ENCODE measurements around the gene F13A1. TPM values are rescaled to one million over a fixed set of nuclear protein-coding genes. Genes with fewer than 3 reads are reported as not detected.

F13A1 gene
- total RNA-seq, 3 donors from 2014 or later: 11.8 to 134 (median 96.5) TPM

DNA sequence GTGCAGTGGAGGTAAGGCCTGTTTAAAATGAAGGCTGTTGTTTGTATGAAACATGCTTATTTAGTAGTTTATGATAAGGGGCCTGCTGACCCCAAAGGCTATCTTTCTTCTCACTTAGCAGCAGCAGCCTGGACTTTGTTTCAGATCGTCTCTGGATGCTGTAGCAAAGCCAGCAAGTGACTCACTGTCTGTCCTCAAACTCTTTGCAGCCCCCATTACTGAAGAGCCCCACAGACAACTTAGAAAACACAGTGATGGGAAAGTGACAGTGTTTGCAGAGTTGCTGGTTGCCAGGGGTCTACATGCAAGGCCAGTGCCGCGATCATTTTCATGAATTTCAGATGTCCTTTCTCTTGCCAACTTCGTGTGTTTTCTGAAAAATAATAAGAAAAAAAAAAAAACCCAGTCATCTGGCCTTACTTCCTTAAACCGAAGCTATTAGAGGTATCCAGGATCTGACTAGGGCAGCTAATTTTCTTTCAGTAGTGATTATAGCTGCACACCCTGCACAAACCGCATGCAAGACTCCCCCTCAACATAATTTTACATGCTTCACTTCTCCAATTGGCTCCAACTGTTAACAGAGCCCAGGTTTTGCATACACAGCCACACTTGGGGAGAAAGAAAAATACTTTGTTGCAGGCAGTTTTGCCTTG is 11.6 kb upstream of the F13A1 start:
- TF ChIP-seq, protein P1, sequence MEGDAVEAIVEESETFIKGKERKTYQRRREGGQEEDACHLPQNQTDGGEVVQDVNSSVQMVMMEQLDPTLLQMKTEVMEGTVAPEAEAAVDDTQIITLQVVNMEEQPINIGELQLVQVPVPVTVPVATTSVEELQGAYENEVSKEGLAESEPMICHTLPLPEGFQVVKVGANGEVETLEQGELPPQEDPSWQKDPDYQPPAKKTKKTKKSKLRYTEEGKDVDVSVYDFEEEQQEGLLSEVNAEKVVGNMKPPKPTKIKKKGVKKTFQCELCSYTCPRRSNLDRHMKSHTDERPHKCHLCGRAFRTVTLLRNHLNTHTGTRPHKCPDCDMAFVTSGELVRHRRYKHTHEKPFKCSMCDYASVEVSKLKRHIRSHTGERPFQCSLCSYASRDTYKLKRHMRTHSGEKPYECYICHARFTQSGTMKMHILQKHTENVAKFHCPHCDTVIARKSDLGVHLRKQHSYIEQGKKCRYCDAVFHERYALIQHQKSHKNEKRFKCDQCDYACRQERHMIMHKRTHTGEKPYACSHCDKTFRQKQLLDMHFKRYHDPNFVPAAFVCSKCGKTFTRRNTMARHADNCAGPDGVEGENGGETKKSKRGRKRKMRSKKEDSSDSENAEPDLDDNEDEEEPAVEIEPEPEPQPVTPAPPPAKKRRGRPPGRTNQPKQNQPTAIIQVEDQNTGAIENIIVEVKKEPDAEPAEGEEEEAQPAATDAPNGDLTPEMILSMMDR (IDR thresholded peaks at IDR 0.05): no peak
- Histone ChIP-seq H3K36me3 (ENCODE audit: low read depth) (no peaks in the 10 kb centered on the region), H3K9me3 (no peaks in the 10 kb centered on the region), H3K4me1 (ENCODE audit: low read depth) (no peaks in the 10 kb centered on the region), H3K4me3 (no peak overlapping the region)
- intact Hi-C loops (cut with DNase I, micrococcal nuclease): no loop called here
- no peak for DNase-seq
- peak; percentile 52 for ATAC-seq

DNA sequence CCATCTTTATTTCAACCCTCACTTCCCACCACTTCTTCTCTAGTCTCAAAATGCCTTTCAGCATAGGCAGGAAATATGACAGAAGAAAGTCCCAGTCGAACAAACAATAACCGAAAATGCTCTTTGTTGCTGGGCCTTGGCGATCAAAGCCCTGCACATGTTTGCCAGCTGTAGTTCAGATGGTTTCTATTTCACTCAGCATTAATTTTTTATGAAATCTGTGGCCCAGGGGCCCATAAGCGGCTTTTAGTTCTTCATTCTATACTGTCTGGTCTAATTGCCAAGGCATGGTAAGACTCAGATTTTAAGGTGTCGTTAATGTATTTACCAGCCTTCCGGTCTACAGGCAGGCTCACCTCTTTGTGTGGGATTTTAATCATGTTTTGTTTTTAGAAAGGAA is 10.9 kb upstream of the F13A1 start:
- no peaks in the 10 kb centered on the region for H3K36me3 ChIP-seq (ENCODE audit: low read depth)
- no peak overlapping the region for H3K4me3 ChIP-seq
- ATAC-seq: peak; percentile 51
- no peak for DNase-seq
- TF ChIP-seq, protein P1 (IDR thresholded peaks at IDR 0.05): no peak
- intact Hi-C loops (cut with DNase I, micrococcal nuclease): no loop called here
- H3K4me1 ChIP-seq (ENCODE audit: low read depth): no peaks in the 10 kb centered on the region
- no peaks in the 10 kb centered on the region for H3K9me3 ChIP-seq

DNA sequence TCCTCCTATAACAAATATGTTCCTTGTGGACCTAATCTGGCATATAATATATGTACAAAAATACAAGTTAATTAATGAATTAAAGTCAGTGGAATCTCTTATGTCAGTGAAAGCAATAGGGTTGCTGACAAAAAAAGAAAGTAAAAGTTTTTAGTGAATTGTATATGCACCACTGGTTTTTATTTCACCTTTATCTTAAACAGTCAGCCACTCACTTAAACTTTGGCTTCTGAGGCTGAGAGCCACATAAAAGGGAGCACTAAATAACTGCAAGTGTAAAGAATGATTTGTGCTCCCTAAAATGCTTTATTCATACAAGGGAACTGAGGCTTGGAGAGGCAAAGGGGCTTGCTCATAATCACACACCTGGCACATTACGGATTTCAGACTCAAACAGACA is 9.9 kb upstream of the F13A1 start:
- no peaks in the 10 kb centered on the region for H3K4me1 ChIP-seq (ENCODE audit: low read depth)
- ATAC-seq: no peak
- intact Hi-C loops (cut with DNase I, micrococcal nuclease): no loop called here

DNA sequence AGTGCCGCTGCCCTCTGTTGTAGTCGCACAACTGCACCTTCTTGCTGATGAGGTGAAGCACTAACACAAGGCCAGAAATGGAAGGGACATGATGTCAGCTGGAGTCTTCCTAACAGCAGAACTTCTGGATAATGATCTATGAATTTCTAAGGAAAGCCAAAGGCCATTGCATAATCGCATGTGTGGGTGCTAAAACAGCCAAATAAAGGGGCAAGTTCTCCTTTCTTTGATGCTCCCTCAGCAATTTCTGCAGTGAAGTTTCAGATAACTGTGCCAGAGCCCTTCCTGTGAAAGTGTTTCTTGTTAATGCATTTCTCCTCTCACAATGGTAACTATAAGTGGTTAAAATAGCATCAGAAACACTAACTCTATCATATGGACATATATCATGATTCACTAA is 8.0 kb upstream of the F13A1 start:
- Histone ChIP-seq H3K4me3 (no peak overlapping the region), H3K4me1 (ENCODE audit: low read depth) (no peaks in the 10 kb centered on the region), H3K36me3 (ENCODE audit: low read depth) (no peaks in the 10 kb centered on the region), H3K9me3 (no peaks in the 10 kb centered on the region)
- TF ChIP-seq, protein P1 (IDR thresholded peaks at IDR 0.05): no peak
- intact Hi-C loops (cut with DNase I, micrococcal nuclease): no loop called here
- ATAC-seq: no peak
- DNase-seq: no peak

More for the DNA sequence above, 9.9 kb upstream of the F13A1 start:
- Histone ChIP-seq H3K9me3 (no peaks in the 10 kb centered on the region), H3K36me3 (ENCODE audit: low read depth) (no peaks in the 10 kb centered on the region), H3K4me3 (no peak overlapping the region)
- TF ChIP-seq, protein P1 (IDR thresholded peaks at IDR 0.05): no peak
- no peak for DNase-seq

DNA sequence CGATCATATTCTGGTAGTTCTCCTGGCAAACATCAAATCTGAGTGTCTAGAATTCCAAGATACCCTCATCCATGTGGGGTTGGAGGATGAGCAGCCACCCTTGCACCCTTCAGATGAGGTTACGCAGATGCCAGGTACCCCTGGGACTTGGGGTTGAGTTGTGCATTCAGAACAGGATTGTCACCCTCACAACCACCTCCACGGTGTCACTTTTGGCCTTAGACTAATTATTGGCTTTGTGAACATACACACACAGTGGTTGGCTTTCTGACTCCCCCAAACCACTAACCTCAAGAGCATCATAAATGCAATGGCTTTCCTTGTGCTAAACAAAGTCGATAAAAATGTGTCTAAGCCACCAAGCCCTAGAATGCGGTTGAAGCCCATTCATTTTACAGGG is 2.9 kb upstream of the F13A1 start:
- no peaks in the 10 kb centered on the region for H3K36me3 ChIP-seq (ENCODE audit: low read depth)
- no peak for ATAC-seq
- H3K9me3 ChIP-seq: no peaks in the 10 kb centered on the region
- no peaks in the 10 kb centered on the region for H3K4me1 ChIP-seq (ENCODE audit: low read depth)
- intact Hi-C loops (cut with DNase I, micrococcal nuclease): no loop called here
- no peak overlapping the region for H3K4me3 ChIP-seq
- DNase-seq: no peak
- TF ChIP-seq, protein P1 (IDR thresholded peaks at IDR 0.05): no peak

DNA sequence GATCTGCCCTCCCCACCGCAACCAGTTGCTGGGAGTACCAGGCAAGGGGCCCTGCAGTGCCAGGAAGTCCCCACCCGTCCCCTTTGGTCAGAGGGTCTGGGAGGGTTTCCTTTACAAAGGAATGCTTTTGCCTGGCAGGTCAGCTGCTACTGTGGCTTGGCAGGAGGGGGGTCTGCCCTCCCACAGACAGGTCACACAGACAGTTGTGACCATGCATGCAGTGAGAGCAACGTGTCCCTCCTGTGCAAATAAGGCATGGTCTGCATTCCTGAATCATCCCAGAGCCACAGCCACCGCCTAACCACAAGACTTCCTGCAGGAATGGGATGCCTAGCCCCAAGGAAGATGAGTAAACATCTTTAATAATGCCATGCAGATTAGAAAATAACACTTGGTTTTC is 439 bp upstream of the F13A1 start:
- intact Hi-C loops (cut with DNase I, micrococcal nuclease): no loop called here
- Histone ChIP-seq H3K36me3 (ENCODE audit: low read depth) (no peaks in the 10 kb centered on the region), H3K4me1 (ENCODE audit: low read depth) (no peaks in the 10 kb centered on the region), H3K4me3 (no peak overlapping the region), H3K9me3 (no peaks in the 10 kb centered on the region)
- DNase-seq (no peak), ATAC-seq (no peak)
- TF ChIP-seq, protein P1 (IDR thresholded peaks at IDR 0.05): no peak

Data from mucosa of descending colon (tissue), 3 donors.